Smooth muscle cell (in vitro differentiated cells): ENCODE data around the gene FAM50B. TPM values are rescaled to one million over a fixed set of nuclear protein-coding genes. Genes with fewer than 3 reads are reported as not detected.

Source experiments
- DNase-seq: peaks from one replicate; lab custom pipeline; 2025; ENCODE audit not compliant: unreplicated experiment; lab: John Stamatoyannopoulos, UW
- H2AFZ ChIP-seq: fragments of 200-600 bp; sonication (generic); 2 replicates; pipeline ENCODE4 v1.6.0; 2016; ENCODE audit warnings: antibody characterized with exemption, low read depth, mild to moderate bottlenecking
- H3F3A ChIP-seq: fragments of 200-600 bp; sonication (generic); 2 replicates; pipeline ENCODE4 v1.6.0; 2017; ENCODE audit warnings: antibody characterized with exemption, low read depth
- H3K27ac ChIP-seq: fragments of 200-600 bp; sonication (generic); 2 replicates; pipeline ENCODE4 v1.5.1; 2016; ENCODE audit warnings: low read depth, mild to moderate bottlenecking
- H3K27me3 ChIP-seq: fragments of 200-600 bp; sonication (generic); 2 replicates; pipeline ENCODE4 v1.6.1; 2016; ENCODE audit warnings: low read depth, mild to moderate bottlenecking
- H3K36me3 ChIP-seq: fragments of 200-600 bp; sonication (generic); 2 replicates; pipeline ENCODE4 v1.5.1; 2016; ENCODE audit warnings: low read depth
- H3K4me1 ChIP-seq: fragments of 200-600 bp; sonication (generic); 2 replicates; pipeline ENCODE4 v1.5.1; 2016; ENCODE audit warnings: low read depth
- H3K4me2 ChIP-seq: fragments of 200-600 bp; sonication (generic); 2 replicates; pipeline ENCODE4 v1.6.0; 2016; ENCODE audit warnings: mild to moderate bottlenecking
- H3K4me3 ChIP-seq: fragments of 200-600 bp; sonication (generic); 2 replicates; pipeline ENCODE4 v1.5.1; 2016; ENCODE audit warnings: mild to moderate bottlenecking
- H3K79me2 ChIP-seq: fragments of 200-600 bp; sonication (generic); 2 replicates; pipeline ENCODE4 v1.6.0; 2016; ENCODE audit warnings: low read depth, mild to moderate bottlenecking
- H3K9ac ChIP-seq: fragments of 200-600 bp; sonication (generic); 2 replicates; pipeline ENCODE4 v1.6.0; 2016; ENCODE audit warnings: low read depth
- H3K9me3 ChIP-seq: fragments of 200-600 bp; sonication (generic); replicated peaks from 2 replicates; pipeline ENCODE4 v1.5.1; 2016; ENCODE audit warnings: low read depth
- H4K20me1 ChIP-seq: fragments of 200-600 bp; sonication (generic); 2 replicates; pipeline ENCODE4 v1.6.0; 2016; ENCODE audit warnings: low read depth
- WGBS: methylation state at CpG from one replicate; pipeline ENCODE4 v1.1.7; 2016; ENCODE audit warnings: low lambda C conversion rate; 5-methylcytosine and 5-hydroxymethylcytosine counted together
- polyA plus RNA-seq: library from polyadenylated mRNA; unstranded; fragments of >200 nt; fragmentation: Nextera tagmentation; extraction: Ambion mirVana; gene quantifications from 2 replicates; pipeline ENCODE4 v1.2.1, GENCODE V29; 2016
- total RNA-seq: library from RNA; depleted of rRNA; stranded (reverse); fragments of >200 nt; gene quantifications from 2 replicates; pipeline ENCODE4 v1.2.3, GENCODE V29; 2014
- TF ChIP-seq, protein P1 (sequence below): fragments of 200-600 bp; sonication (generic); IDR thresholded peaks from 2 replicates; pipeline ENCODE4 v1.5.1; 2017; ENCODE audit warnings: borderline replicate concordance, mild to moderate bottlenecking, antibody characterized with exemption; ENCODE audit not compliant: insufficient read depth, poor library complexity, severe bottlenecking

FAM50B gene
- total and polyA plus RNA-seq, 2 experiments from 2014 or later, result 4.3 to 6.3 TPM

DNA sequence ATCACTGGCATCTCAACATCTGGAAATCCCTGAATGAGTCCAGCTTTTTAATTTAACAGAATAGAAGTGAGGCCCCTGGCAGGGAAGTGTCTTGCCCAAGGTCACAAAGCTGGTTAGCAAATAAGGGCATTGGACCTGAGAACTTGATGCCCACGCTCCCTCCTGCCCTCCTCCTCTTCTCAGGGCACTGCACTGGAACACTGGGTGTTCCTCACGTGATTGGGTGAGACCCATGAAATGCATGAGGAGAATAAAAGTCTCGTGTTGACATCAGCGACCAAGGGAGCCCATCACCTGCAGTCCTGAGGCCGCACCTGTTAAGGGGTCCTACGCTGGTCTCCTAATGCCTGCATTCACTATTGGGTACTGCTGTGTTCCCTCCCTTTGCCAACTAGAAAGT lies 7.4 kb downstream of the FAM50B start:
- no peaks in the 10 kb centered on the region for H3K9me3 ChIP-seq
- WGBS, result 91% methylated on average over 6 of the region's 6 CpGs
- TF ChIP-seq, protein P1, sequence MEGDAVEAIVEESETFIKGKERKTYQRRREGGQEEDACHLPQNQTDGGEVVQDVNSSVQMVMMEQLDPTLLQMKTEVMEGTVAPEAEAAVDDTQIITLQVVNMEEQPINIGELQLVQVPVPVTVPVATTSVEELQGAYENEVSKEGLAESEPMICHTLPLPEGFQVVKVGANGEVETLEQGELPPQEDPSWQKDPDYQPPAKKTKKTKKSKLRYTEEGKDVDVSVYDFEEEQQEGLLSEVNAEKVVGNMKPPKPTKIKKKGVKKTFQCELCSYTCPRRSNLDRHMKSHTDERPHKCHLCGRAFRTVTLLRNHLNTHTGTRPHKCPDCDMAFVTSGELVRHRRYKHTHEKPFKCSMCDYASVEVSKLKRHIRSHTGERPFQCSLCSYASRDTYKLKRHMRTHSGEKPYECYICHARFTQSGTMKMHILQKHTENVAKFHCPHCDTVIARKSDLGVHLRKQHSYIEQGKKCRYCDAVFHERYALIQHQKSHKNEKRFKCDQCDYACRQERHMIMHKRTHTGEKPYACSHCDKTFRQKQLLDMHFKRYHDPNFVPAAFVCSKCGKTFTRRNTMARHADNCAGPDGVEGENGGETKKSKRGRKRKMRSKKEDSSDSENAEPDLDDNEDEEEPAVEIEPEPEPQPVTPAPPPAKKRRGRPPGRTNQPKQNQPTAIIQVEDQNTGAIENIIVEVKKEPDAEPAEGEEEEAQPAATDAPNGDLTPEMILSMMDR, result no peak
- no peak overlapping the region for H3K4me2 ChIP-seq
- H3K4me3 ChIP-seq, result no peak overlapping the region
- H3K27ac ChIP-seq, result no peak overlapping the region
- H3K36me3 ChIP-seq, result no peaks in the 10 kb centered on the region
- no peaks in the 10 kb centered on the region for H3K79me2 ChIP-seq
- H2AFZ ChIP-seq, result no peak overlapping the region
- no peak for DNase-seq
- no peaks in the 10 kb centered on the region for H3K4me1 ChIP-seq
- no peaks in the 10 kb centered on the region for H4K20me1 ChIP-seq
- H3F3A ChIP-seq, result no peaks in the 10 kb centered on the region
- H3K9ac ChIP-seq, result no peak overlapping the region
- H3K27me3 ChIP-seq, result no peaks in the 10 kb centered on the region

DNA sequence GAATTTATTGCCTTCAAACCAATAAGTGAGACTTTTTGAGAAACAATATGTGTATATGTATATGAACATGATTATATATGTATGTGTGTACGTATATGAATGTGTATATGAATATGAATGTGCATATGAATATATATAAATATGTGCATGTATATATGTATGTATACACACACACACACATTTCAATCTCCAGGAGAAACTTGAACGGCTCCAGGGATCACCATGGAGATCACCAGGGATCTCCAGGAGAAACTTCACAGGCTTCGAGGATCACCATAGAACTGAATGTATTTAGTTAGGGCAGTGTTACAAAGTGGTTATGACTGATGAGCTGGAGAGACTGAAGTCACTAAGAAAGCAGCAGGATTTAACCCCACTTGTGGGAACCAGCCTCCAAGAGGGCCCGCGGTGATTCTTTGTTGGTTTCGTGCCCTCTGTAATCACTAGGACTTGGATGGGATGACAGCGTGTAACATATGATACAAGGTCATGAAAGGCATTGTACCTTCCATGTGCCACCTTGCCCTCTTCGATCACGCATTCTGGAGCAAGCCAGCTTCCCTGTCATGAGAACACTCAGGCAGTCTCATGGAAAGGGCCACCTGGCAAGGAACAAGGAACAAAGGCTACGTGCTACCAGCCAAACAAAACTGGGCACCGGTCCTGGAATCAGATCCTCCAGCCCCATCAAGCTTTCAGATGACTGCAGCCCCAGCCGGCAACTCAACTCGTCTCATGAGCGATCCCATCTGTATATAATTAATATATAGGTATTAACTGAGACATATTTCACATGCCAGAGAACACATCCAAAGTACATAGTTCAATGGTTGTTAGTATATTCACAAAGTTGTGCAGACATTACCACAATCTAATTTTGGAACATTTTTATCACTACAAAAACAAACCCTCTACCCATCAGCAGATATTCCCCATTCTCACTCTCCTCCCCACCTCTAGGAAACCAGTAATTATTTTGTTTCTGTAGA lies 8.6 kb downstream of the FAM50B start:
- Histone ChIP-seq H3K4me1 (no peaks in the 10 kb centered on the region), H3F3A (no peaks in the 10 kb centered on the region), H3K79me2 (no peaks in the 10 kb centered on the region), H2AFZ (no peak overlapping the region), H3K36me3 (no peaks in the 10 kb centered on the region), H4K20me1 (no peaks in the 10 kb centered on the region), H3K27me3 (no peaks in the 10 kb centered on the region), H3K9ac (no peak overlapping the region), H3K9me3 (no peaks in the 10 kb centered on the region), H3K27ac (no peak overlapping the region), H3K4me3 (no peak overlapping the region), H3K4me2 (no peak overlapping the region)
- TF ChIP-seq, protein P1, result no peak
- 95% methylated on average over 14 of the region's 14 CpGs for WGBS
- no peak for DNase-seq

DNA sequence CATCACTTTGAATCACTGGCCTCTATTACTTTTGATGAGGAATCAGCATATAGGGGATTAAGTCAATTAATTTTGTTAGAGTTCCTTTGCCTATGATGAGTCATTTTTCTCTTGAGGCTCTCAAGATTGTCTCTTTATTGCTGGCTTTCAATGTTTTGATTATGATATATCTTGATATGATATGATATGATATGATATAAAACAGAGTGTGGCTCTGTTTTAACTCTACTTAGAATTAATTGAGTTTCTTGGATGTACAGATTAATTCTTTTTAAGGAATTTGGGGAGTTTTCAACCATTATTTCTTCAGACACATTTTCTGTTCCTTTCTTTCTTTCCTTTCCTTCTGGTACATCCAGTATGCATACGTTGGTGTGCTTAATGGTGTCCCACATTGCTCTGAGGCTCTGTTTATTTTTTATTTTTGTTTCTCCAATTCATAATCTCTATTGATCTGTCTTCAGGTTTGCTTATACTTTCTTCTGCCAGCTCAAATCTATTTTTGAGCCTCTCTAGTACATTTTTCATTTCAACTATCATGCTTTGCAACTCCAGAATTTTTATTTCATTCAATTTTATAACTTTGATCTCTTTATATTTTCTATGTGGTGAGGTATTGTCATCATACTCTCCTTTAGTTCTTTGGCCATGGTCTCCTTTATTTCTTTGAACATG lies 10.8 kb downstream of the FAM50B start:
- Histone ChIP-seq H3K79me2 (no peaks in the 10 kb centered on the region), H3K4me3 (no peak overlapping the region), H4K20me1 (no peaks in the 10 kb centered on the region), H3K27ac (no peak overlapping the region), H3K4me1 (no peaks in the 10 kb centered on the region), H3F3A (no peaks in the 10 kb centered on the region), H2AFZ (no peak overlapping the region), H3K27me3 (no peaks in the 10 kb centered on the region), H3K9ac (no peak overlapping the region), H3K36me3 (no peaks in the 10 kb centered on the region), H3K9me3 (no peaks in the 10 kb centered on the region), H3K4me2 (no peak overlapping the region)
- DNase-seq, result no peak
- TF ChIP-seq, protein P1, result no peak
- WGBS, result 86% methylated on average over 1 of the region's 1 CpG
